PC-9 (cell line): ENCODE measurements around the gene STRA6.

ENCODE experiments used
- EZH2 ChIP-seq: fragments of 200-600 bp; sonication (generic); IDR thresholded peaks from 2 replicates; pipeline ENCODE4 v1.8.0; 2017; ENCODE audit warnings: antibody characterized with exemption, low read depth
- TF ChIP-seq, protein P1 (sequence below): fragments of 200-600 bp; sonication (generic); conservative IDR thresholded peaks from 2 replicates; pipeline ENCODE4 v1.6.1; 2017; ENCODE audit warnings: mixed run types, antibody characterized with exemption, mild to moderate bottlenecking, moderate library complexity

DNA sequence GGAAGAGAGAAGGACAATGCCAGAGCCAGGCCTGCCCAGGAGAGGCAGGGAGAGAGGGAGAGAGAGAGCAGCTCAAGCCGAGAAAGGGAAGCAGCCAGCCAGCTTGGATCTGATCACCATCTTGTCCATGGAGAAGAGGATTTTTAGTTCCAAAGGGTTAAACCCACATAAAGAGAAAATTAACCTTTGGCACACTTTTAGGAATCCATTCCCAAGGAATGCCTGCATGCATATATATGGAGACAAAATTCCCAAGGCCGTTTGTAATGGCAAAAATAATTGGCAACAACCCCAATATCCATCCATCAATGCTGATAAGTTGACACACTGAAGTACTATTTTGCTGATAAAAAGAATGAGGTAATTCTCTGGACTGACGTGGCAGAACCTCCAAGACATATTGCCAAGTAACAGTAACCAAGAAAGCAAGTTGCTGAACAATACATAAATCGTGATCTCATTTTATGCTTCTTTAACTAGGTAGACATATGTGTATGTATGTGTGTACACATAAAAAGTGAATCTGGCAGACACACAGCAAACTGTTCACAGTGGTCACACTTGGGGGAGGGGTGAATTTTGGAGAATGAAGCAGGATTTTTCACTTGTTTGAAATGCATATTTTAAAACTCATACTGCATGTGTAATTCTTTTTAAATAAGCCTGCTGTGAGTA lies 7.5 kb upstream of the STRA6 start:
- TF ChIP-seq, protein P1, sequence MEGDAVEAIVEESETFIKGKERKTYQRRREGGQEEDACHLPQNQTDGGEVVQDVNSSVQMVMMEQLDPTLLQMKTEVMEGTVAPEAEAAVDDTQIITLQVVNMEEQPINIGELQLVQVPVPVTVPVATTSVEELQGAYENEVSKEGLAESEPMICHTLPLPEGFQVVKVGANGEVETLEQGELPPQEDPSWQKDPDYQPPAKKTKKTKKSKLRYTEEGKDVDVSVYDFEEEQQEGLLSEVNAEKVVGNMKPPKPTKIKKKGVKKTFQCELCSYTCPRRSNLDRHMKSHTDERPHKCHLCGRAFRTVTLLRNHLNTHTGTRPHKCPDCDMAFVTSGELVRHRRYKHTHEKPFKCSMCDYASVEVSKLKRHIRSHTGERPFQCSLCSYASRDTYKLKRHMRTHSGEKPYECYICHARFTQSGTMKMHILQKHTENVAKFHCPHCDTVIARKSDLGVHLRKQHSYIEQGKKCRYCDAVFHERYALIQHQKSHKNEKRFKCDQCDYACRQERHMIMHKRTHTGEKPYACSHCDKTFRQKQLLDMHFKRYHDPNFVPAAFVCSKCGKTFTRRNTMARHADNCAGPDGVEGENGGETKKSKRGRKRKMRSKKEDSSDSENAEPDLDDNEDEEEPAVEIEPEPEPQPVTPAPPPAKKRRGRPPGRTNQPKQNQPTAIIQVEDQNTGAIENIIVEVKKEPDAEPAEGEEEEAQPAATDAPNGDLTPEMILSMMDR = no peak
- no peak for TF ChIP-seq EZH2
